K562 (cell line): ENCODE data around the gene FBXO33.

Experiments used
- ARID2 ChIP-seq: fragments of 450-650 bp; IDR thresholded peaks from 2 replicates; pipeline ENCODE4 v1.6.1; 2017; ENCODE audit warnings: antibody characterized with exemption, mild to moderate bottlenecking
- CTCF ChIP-seq, 3 experiments: IDR thresholded peaks in 2 of 3; conservative IDR thresholded peaks in 1 of 3; 2 replicates each; pipeline ENCODE4 v1.5.1; 2011 to 2012; ENCODE audit warnings: low read length in 3 of 3, mild to moderate bottlenecking in 3 of 3, control low read depth in 2 of 3, improper control_type of control experiment in 1 of 3, inconsistent platforms in 1 of 3, low read depth in 1 of 3, mixed read lengths in 1 of 3, moderate library complexity in 1 of 3; ENCODE audit not compliant: insufficient read depth in 2 of 3
- GABPA ChIP-seq: fragments of 200-800 bp; sonication (Bioruptor generic); conservative IDR thresholded peaks from 2 replicates; pipeline ENCODE4 v1.6.1; 2016; ENCODE audit warnings: low read depth, missing genetic modification characterization, missing compliant biosample characterization
- HDAC2 ChIP-seq: fragments of 450-650 bp; IDR thresholded peaks from 2 replicates; pipeline ENCODE4 v1.6.1; 2016; ENCODE audit warnings: mild to moderate bottlenecking
- MAX ChIP-seq: sonication (generic); formaldehyde crosslinking; IDR thresholded peaks from 2 replicates; pipeline ENCODE4 v1.9.0; 2022; ENCODE audit warnings: mild to moderate bottlenecking, missing genetic modification reagents
- MTA2 ChIP-seq: fragments of 450-650 bp; IDR thresholded peaks from 2 replicates; pipeline ENCODE4 v1.6.1; 2016; ENCODE audit warnings: low read depth
- MYNN ChIP-seq, 2 experiments: sonication (generic); formaldehyde crosslinking in 1 of 2; IDR thresholded peaks; 2 replicates each; pipeline versions ENCODE4 v1.5.0 to v1.6.1; 2016 to 2020; ENCODE audit warnings: antibody characterized with exemption in 1 of 2, missing genetic modification reagents in 1 of 2
- NBN ChIP-seq: fragments of 450-650 bp; IDR thresholded peaks from 2 replicates; pipeline ENCODE4 v1.6.1; 2016; ENCODE audit warnings: low read depth, mild to moderate bottlenecking
- RBM25 ChIP-seq: fragments of 200-400 bp; formaldehyde crosslinking; IDR thresholded peaks from 2 replicates; pipeline ENCODE4 v1.6.1; 2018; ENCODE audit warnings: low read length, low read depth, moderate library complexity; ENCODE audit not compliant: severe bottlenecking
- SIRT6 ChIP-seq: IDR thresholded peaks from one replicate; pipeline ENCODE4 v1.6.1; 2012; ENCODE audit warnings: low read depth, mild to moderate bottlenecking, control low read depth, inconsistent platforms, low read length, moderate library complexity
- ZNF124 ChIP-seq: sonication (generic); formaldehyde crosslinking; IDR thresholded peaks from 2 replicates; pipeline ENCODE4 v1.8.1; 2022; ENCODE audit warnings: missing genetic modification reagents
- ZNF224 ChIP-seq: sonication (generic); formaldehyde crosslinking; IDR thresholded peaks from 2 replicates; pipeline ENCODE4 v1.8.0; 2022; ENCODE audit warnings: mild to moderate bottlenecking, missing genetic modification reagents
- TF ChIP-seq, protein P1 (sequence below): fragments of 250-450 bp; sonication (Bioruptor Pico); IDR thresholded peaks from 2 replicates; pipeline ENCODE4 v1.5.0; 2021; ENCODE audit warnings: mild to moderate bottlenecking, borderline replicate concordance

DNA sequence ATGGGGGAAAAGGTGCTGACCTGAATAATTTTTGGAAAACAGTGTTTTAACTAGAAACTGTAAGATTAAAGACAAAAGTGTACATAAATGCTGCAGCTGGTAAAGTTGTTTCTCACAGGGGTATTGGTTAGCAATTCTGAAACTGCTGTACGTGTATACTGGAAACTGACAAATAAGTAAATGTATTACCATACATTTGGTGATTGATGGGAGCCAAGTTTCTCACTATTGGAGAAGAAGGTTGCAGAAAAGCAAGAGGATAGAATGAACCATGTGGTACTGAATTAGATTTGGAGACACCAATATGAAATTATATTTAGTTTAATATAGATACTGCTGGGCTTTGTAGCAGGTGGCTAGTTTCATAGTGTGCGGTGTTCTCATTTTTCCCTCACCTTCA lies 19.6 kb upstream of the FBXO33 start:
- no peak for TF ChIP-seq RBM25
- TF ChIP-seq CTCF (IDR thresholded peaks at IDR 0.05 in 2 of 3, conservative IDR thresholded peaks at IDR 0.05 in 1 of 3; ENCODE audit: insufficient read depth in 2 of 3, low read depth in 1 of 3, low read length in 3 of 3) = no peak
- no peak for TF ChIP-seq MTA2
- no peak for TF ChIP-seq MYNN (IDR thresholded peaks at IDR 0.05)
- TF ChIP-seq MYNN (CRISPR knock-in tag; IDR thresholded peaks at IDR 0.05) = no peak
- no peak for TF ChIP-seq GABPA (tag)
- TF ChIP-seq, protein P1, sequence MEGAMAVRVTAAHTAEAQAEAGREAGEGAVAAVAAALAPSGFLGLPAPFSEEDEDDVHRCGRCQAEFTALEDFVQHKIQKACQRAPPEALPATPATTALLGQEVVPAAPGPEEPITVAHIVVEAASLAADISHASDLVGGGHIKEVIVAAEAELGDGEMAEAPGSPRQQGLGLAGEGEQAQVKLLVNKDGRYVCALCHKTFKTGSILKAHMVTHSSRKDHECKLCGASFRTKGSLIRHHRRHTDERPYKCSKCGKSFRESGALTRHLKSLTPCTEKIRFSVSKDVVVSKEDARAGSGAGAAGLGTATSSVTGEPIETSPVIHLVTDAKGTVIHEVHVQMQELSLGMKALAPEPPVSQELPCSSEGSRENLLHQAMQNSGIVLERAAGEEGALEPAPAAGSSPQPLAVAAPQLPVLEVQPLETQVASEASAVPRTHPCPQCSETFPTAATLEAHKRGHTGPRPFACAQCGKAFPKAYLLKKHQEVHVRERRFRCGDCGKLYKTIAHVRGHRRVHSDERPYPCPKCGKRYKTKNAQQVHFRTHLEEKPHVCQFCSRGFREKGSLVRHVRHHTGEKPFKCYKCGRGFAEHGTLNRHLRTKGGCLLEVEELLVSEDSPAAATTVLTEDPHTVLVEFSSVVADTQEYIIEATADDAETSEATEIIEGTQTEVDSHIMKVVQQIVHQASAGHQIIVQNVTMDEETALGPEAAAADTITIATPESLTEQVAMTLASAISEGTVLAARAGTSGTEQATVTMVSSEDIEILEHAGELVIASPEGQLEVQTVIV (CRISPR knock-in tag) = no peak
- TF ChIP-seq SIRT6 = no peak
- TF ChIP-seq ARID2 = no peak
- no peak for TF ChIP-seq NBN
- no peak for TF ChIP-seq ZNF124
- TF ChIP-seq MAX (CRISPR knock-in tag) = no peak
- TF ChIP-seq HDAC2 = no peak
- no peak for TF ChIP-seq ZNF224 (CRISPR knock-in tag)
